Right lobe of liver (tissue), 4 donors: ENCODE results near the gene SH3GLB2.

Source experiments
- POLR2A ChIP-seq: fragments of 450-650 bp; IDR thresholded peaks from one replicate; pipeline ENCODE4 v1.6.1; 2017; ENCODE audit warnings: antibody characterized with exemption, mild to moderate bottlenecking
- TF ChIP-seq, protein P1 (sequence below), 4 donors: fragments of 200-600 bp in 3 of 4; fragments of 450-650 bp in 1 of 4; IDR thresholded peaks; one replicate each; pipeline versions ENCODE4 v1.5.1 to v1.8.0; 2016 to 2022; ENCODE audit warnings: antibody characterized with exemption in 4 of 4, mild to moderate bottlenecking in 2 of 4
- donor health status: DM: no; HTN: no; CAD: no.
- donor health status: DM: no; HTN: no; CAD: no.
- donor health status: DM: no; HTN: yes; CAD: no.

- TF ChIP-seq, protein P1, sequence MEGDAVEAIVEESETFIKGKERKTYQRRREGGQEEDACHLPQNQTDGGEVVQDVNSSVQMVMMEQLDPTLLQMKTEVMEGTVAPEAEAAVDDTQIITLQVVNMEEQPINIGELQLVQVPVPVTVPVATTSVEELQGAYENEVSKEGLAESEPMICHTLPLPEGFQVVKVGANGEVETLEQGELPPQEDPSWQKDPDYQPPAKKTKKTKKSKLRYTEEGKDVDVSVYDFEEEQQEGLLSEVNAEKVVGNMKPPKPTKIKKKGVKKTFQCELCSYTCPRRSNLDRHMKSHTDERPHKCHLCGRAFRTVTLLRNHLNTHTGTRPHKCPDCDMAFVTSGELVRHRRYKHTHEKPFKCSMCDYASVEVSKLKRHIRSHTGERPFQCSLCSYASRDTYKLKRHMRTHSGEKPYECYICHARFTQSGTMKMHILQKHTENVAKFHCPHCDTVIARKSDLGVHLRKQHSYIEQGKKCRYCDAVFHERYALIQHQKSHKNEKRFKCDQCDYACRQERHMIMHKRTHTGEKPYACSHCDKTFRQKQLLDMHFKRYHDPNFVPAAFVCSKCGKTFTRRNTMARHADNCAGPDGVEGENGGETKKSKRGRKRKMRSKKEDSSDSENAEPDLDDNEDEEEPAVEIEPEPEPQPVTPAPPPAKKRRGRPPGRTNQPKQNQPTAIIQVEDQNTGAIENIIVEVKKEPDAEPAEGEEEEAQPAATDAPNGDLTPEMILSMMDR (IDR thresholded peaks at IDR 0.05) = no peak
- TF ChIP-seq POLR2A = no peak
These were observed 17.0 kb downstream of the SH3GLB2 start for GRCh38 chr9:129011170-129011569.
